22Rv1 (cell line): ENCODE results near the gene ABCA5.

Experiments used
- H3K27ac ChIP-seq: fragments of 450-650 bp; 2 replicates; pipeline ENCODE4 v1.5.1; 2017
- CTCF ChIP-seq: fragments of 450-650 bp; IDR thresholded peaks from 2 replicates; pipeline ENCODE4 v1.5.1; 2017; ENCODE audit warnings: mild to moderate bottlenecking
- ZFX ChIP-seq: fragments of 450-650 bp; IDR thresholded peaks from 2 replicates; pipeline ENCODE4 v1.6.1; 2017; ENCODE audit warnings: antibody characterized with exemption, borderline replicate concordance

ABCA5 gene

GRCh38 chr17:69342896-69343644 is 16.1 kb upstream of the ABCA5 start:
- H3K27ac ChIP-seq = no peak overlapping the region; the same call in 1 of the 2 replicates

GRCh38 chr17:69339937-69340336 is 13.0 kb upstream of the ABCA5 start:
- no peak for TF ChIP-seq CTCF
- TF ChIP-seq ZFX = no peak
- no peak overlapping the region for H3K27ac ChIP-seq

More at GRCh38 chr17:69342896-69343644, 16.1 kb upstream of the ABCA5 start:
- TF ChIP-seq ZFX = no peak
- TF ChIP-seq CTCF = no peak

- no peak for TF ChIP-seq CTCF
- TF ChIP-seq ZFX = no peak
- no peak overlapping the region for H3K27ac ChIP-seq
These were observed 10.1 kb upstream of the ABCA5 start for GRCh38 chr17:69336996-69337395.

GRCh38 chr17:69336580-69336979 is 9.6 kb upstream of the ABCA5 start:
- TF ChIP-seq ZFX = no peak
- TF ChIP-seq CTCF = no peak
- no peak overlapping the region for H3K27ac ChIP-seq

GRCh38 chr17:69335058-69335457 is 8.1 kb upstream of the ABCA5 start:
- TF ChIP-seq ZFX = no peak
- peak; percentile 48 for TF ChIP-seq CTCF

GRCh38 chr17:69333561-69333960 is 6.6 kb upstream of the ABCA5 start:
- no peak overlapping the region for H3K27ac ChIP-seq
- TF ChIP-seq ZFX (no peak), CTCF (no peak)

More at GRCh38 chr17:69335058-69335457, 8.1 kb upstream of the ABCA5 start:
- H3K27ac ChIP-seq = no peak overlapping the region

GRCh38 chr17:69331756-69332155 is 4.8 kb upstream of the ABCA5 start:
- no peak for TF ChIP-seq CTCF
- TF ChIP-seq ZFX = no peak
- no peak overlapping the region for H3K27ac ChIP-seq
